ENCODE data around the gene KRTAP12-2.

The KRTAP12-2 gene

DNA sequence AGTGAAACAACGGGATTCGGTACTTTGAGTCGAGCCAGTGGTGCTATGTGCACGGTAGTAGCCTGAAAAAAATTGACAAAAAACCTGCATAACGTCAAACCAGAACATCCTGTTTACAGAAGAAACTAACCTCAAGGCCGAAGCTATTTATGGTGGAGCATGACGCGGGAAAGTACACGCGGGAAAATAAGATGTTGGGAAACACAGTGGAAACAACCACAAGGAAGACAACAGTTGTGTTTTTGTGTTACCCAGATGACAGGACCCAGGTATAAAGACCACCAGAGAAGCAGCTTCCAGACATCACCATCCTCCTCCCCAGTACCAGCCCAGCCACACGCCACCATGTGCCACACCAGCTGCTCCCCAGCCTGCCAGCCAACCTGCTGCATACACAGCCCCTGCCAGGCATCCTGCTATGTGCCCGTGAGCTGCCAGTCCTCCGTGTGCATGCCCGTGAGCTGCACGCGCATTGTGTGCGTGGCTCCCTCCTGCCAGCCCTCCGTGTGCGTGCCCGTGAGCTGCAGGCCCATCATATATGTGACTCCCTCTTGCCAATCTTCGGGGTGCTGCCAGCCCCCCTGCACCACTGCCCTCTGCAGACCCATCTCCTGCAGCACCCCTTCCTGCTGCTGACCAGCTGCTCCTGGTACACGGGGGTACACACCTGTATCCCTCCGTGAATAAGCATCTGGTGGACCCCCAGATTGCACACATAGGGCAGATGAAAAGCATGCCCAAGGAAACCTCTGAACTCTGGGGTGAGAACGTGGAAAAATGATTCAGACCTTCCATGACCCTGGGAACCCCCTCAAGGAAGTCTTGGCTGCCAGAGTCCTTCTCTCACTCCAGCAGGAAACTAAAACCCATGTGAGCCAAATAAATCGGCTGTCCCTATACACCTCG is 8.8 kb downstream of the KRTAP12-2 start, which contains the start of gene KRTAP12-3:
Gene KRTAP12-3, plus strand, starts transcription at position 298 of the 906 bp plus-strand sequence. Its CDS starts 48 bp downstream, at position 346.
- no peaks in the 10 kb centered on the region for H3K79me2 ChIP-seq (ENCODE audit: low read length)
- peak; percentile 58 for DNase-seq
- no peaks in the 10 kb centered on the region for H3K36me3 ChIP-seq (replicated peaks; ENCODE audit: insufficient read depth, low read length)

DNA sequence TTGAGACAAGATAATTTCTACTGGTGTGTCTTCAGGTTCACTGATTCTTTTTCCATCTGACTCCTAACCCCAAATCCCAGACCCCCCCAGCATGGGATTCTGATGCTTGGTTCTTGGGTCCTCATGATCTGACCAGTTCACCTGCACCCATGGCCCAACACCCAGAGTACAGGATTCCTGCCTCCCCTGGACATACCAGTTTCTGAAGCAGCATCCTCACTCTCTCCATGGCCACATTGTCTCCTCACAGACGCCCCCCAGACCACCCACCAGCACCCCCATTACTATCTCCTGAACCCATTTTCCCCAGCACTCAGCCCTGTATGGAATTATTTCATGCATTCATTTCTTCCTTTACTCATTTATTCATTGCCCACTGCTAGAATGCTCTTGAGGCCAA is 9.9 kb downstream of the KRTAP12-2 start:
- H3K4me2 ChIP-seq (ENCODE audit: low read depth, low read length): peak overlapping the region; percentile 33; the same call in 1 of the 2 replicates
- no peaks in the 10 kb centered on the region for H3K36me3 ChIP-seq (replicated peaks; ENCODE audit: insufficient read depth, low read length)

More for the DNA sequence above, 8.8 kb downstream of the KRTAP12-2 start, which contains the start of gene KRTAP12-3:
- Histone ChIP-seq H3K9me2 (replicated peaks; ENCODE audit: insufficient read depth, low read length) (no peaks in the 10 kb centered on the region), H4K20me1 (ENCODE audit: insufficient read depth, low read length) (no peaks in the 10 kb centered on the region), H3K4me2 (ENCODE audit: low read depth, low read length) (peak within 1 kb of the TSS; percentile 33), H3F3A (ENCODE audit: insufficient read depth, low read length) (no peaks in the 10 kb centered on the region), H3K4me1 (ENCODE audit: low read length) (no peaks in the 10 kb centered on the region), H3K9me3 (replicated peaks; ENCODE audit: insufficient read depth, low read length) (no peaks in the 10 kb centered on the region), H3K9ac (ENCODE audit: low read length) (no peak within 1 kb of the TSS), H2AFZ (ENCODE audit: low read length) (peak within 1 kb of the TSS; percentile 12; the same call in 1 of the 2 replicates), H3K27ac (ENCODE audit: low read length) (no peak within 1 kb of the TSS), H3K4me3 (ENCODE audit: low read length) (peak within 1 kb of the TSS; percentile 21; the same call in 1 of the 2 replicates), H3K27me3 (replicated peaks; ENCODE audit: insufficient read depth, low read length) (peaks cover 78% of the 10 kb centered on the region)
- TF ChIP-seq, protein P1, sequence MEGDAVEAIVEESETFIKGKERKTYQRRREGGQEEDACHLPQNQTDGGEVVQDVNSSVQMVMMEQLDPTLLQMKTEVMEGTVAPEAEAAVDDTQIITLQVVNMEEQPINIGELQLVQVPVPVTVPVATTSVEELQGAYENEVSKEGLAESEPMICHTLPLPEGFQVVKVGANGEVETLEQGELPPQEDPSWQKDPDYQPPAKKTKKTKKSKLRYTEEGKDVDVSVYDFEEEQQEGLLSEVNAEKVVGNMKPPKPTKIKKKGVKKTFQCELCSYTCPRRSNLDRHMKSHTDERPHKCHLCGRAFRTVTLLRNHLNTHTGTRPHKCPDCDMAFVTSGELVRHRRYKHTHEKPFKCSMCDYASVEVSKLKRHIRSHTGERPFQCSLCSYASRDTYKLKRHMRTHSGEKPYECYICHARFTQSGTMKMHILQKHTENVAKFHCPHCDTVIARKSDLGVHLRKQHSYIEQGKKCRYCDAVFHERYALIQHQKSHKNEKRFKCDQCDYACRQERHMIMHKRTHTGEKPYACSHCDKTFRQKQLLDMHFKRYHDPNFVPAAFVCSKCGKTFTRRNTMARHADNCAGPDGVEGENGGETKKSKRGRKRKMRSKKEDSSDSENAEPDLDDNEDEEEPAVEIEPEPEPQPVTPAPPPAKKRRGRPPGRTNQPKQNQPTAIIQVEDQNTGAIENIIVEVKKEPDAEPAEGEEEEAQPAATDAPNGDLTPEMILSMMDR (IDR thresholded peaks at IDR 0.05; ENCODE audit: low read length): no peak
- TF ChIP-seq EZH2 (optimal IDR thresholded peaks at IDR 0.05; ENCODE audit: low read depth, low read length): no peak
- TF ChIP-seq EZH2phosphoT487 (IDR thresholded peaks at IDR 0.05; ENCODE audit: low read length): no peak

DNA sequence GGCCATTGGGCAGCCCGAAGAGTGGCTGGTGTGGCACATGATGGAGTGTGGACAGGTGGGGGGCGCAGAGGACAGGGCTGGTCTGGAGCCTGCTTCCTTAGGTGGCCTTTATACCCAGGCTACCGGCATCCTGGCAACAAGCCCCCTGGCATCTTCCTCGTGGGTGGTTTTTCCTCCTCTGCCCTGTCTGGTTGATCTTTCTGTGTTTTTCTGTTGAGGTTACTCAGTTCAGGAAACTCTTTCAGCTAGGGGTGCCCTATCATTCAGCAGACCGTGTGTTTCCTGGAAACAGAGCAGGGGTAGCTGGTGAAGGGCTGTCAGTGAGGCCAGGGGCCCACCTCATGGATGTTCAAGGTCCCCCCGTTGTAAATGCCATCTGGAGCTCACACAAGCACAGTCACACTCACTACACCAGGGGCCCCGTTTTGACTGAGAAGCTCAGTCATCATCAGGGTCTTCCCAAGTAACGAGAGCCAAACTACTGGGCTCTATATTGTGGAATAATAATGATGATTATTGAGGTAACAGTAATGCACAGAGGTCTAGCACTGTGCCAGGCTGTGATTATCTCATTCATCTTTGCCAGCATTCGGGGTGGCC is 12.1 kb downstream of the KRTAP12-2 start, which contains the start of gene KRTAP12-4:
Gene KRTAP12-4, minus strand, starts transcription at position 84 of the 600 bp plus-strand sequence. Its CDS starts 45 bp downstream, at position 39.
- Histone ChIP-seq H3F3A (ENCODE audit: insufficient read depth, low read length) (no peaks in the 10 kb centered on the region), H3K4me2 (ENCODE audit: low read depth, low read length) (no peak within 1 kb of the TSS), H3K9me2 (replicated peaks; ENCODE audit: insufficient read depth, low read length) (no peaks in the 10 kb centered on the region), H3K4me3 (ENCODE audit: low read length) (no peak within 1 kb of the TSS), H3K27ac (ENCODE audit: low read length) (no peak within 1 kb of the TSS), H3K4me1 (ENCODE audit: low read length) (no peaks in the 10 kb centered on the region), H2AFZ (ENCODE audit: low read length) (no peak within 1 kb of the TSS), H3K36me3 (replicated peaks; ENCODE audit: insufficient read depth, low read length) (no peaks in the 10 kb centered on the region), H4K20me1 (ENCODE audit: insufficient read depth, low read length) (no peaks in the 10 kb centered on the region), H3K27me3 (replicated peaks; ENCODE audit: insufficient read depth, low read length) (peaks cover 82% of the 10 kb centered on the region), H3K9me3 (replicated peaks; ENCODE audit: insufficient read depth, low read length) (no peaks in the 10 kb centered on the region), H3K9ac (ENCODE audit: low read length) (no peak within 1 kb of the TSS), H3K79me2 (ENCODE audit: low read length) (no peaks in the 10 kb centered on the region)
- TF ChIP-seq EZH2 (optimal IDR thresholded peaks at IDR 0.05; ENCODE audit: low read depth, low read length): no peak
- TF ChIP-seq EZH2phosphoT487 (IDR thresholded peaks at IDR 0.05; ENCODE audit: low read length): no peak
- TF ChIP-seq, protein P1 (IDR thresholded peaks at IDR 0.05; ENCODE audit: low read length): no peak
- DNase-seq: no peak

More for the DNA sequence above, 9.9 kb downstream of the KRTAP12-2 start:
- Histone ChIP-seq H3K9me3 (replicated peaks; ENCODE audit: insufficient read depth, low read length) (no peaks in the 10 kb centered on the region), H4K20me1 (ENCODE audit: insufficient read depth, low read length) (no peaks in the 10 kb centered on the region), H3K27ac (ENCODE audit: low read length) (no peak overlapping the region), H3K9ac (ENCODE audit: low read length) (no peak overlapping the region), H3K27me3 (replicated peaks; ENCODE audit: insufficient read depth, low read length) (peaks cover 76% of the 10 kb centered on the region), H2AFZ (ENCODE audit: low read length) (no peak overlapping the region), H3F3A (ENCODE audit: insufficient read depth, low read length) (no peaks in the 10 kb centered on the region), H3K79me2 (ENCODE audit: low read length) (no peaks in the 10 kb centered on the region), H3K9me2 (replicated peaks; ENCODE audit: insufficient read depth, low read length) (no peaks in the 10 kb centered on the region), H3K4me3 (ENCODE audit: low read length) (no peak overlapping the region), H3K4me1 (ENCODE audit: low read length) (no peaks in the 10 kb centered on the region)
- TF ChIP-seq EZH2phosphoT487 (IDR thresholded peaks at IDR 0.05; ENCODE audit: low read length): no peak
- no peak for TF ChIP-seq EZH2 (optimal IDR thresholded peaks at IDR 0.05; ENCODE audit: low read depth, low read length)
- TF ChIP-seq, protein P1 (IDR thresholded peaks at IDR 0.05; ENCODE audit: low read length): no peak
- no peak for DNase-seq

Data from MM.1S (cell line).